GM12864 (cell line): ENCODE measurements around the gene MACROD2.

Experiments
- DNase-seq: peaks from one replicate; pipeline ENCODE4 v3.0.0-alpha.2; 2011; ENCODE audit warnings: low read depth
- H3K4me3 ChIP-seq: 2 replicates; pipeline ENCODE4 v1.5.1; 2011; ENCODE audit warnings: mild to moderate bottlenecking, low read depth, low read length, control low read depth
- CTCF ChIP-seq: IDR thresholded peaks from 2 replicates; pipeline ENCODE4 v1.5.1; 2011; ENCODE audit warnings: low read depth, mild to moderate bottlenecking, moderate library complexity, low read length, control low read depth, inconsistent platforms; ENCODE audit errors: missing control alignments

Gene MACROD2

DNA sequence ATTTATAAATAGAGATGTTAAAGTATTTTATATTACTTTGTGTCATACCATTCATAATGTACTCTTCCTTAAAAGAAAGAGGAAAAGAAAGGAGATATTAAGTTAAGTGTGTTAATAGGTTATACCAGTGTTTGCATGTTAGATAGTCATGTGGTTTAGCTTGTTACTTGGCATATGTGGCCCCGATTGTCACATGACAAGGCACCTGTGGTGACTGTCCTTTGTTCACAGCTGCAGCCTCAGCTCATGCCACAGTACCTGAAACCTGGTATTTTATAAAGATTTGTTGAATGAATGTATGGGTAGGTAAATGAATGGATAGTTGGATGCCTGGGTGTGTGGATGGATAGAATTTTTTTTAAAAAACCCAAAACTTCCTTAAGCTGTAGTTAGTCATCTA lies 648.2 kb downstream of the MACROD2 start:
- no peak for TF ChIP-seq CTCF
- DNase-seq: no peak
- no peak overlapping the region for H3K4me3 ChIP-seq

DNA sequence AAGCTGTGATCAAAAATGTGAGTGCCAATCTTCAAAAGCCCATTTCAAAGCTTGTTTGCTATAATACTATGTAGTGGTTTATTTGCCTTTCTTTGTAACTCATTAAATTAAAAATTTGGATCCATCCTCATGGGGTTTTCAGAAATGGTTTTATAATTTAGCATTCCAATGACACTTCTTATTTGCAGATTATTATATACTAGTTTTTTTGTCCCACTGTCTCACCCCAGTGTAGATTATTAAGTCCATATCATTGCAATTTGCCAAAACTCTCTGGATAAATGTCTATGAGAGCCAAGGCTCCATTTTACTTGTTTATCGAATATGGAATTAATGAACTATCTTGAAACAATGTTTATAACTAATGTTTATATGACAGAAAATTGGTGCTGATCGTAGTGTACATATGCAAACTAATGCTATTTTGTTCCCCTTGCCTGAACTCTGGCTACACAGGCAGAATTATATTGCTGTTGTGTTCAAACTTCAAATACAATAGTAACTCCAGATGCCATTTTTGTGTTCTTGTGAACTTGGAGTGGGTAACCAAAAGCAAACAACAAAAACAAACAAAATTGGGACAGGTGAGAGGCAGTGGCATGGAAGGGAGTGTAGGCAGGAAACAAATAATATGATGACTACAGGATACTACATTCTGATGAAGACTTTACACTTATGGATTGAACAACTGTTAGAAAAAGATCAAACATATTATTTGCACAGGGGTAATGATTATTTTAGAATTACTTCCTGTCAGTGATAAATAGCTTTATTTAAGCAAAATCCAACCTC lies 649.2 kb downstream of the MACROD2 start:
- no peak for DNase-seq
- TF ChIP-seq CTCF: no peak
- no peak overlapping the region for H3K4me3 ChIP-seq

DNA sequence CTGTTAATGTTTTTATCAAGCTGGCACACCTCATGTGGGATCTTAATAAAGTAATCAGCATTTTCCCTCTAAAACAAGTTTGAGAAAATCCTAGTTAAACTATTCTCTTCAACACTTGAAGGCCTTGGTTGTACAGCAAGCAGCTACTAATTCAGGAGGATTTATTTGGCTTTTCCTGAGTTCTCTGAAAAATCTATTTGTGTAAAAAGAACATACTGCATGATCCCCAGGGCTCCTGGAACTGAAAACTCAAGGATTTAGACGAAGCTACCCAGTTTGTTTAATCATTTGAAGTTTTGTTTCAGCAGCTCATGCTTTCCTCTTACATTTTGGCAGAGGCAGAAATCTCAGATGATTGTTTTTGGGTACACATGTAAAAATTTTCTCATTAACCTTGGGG lies 651.7 kb downstream of the MACROD2 start:
- TF ChIP-seq CTCF: no peak
- no peak for DNase-seq

GRCh38 chr20:14649662-14650061 lies 654.3 kb downstream of the MACROD2 start:
- no peak for DNase-seq
- H3K4me3 ChIP-seq: no peak overlapping the region
- TF ChIP-seq CTCF: no peak

More for the DNA sequence above, 651.7 kb downstream of the MACROD2 start:
- H3K4me3 ChIP-seq: no peak overlapping the region

DNA sequence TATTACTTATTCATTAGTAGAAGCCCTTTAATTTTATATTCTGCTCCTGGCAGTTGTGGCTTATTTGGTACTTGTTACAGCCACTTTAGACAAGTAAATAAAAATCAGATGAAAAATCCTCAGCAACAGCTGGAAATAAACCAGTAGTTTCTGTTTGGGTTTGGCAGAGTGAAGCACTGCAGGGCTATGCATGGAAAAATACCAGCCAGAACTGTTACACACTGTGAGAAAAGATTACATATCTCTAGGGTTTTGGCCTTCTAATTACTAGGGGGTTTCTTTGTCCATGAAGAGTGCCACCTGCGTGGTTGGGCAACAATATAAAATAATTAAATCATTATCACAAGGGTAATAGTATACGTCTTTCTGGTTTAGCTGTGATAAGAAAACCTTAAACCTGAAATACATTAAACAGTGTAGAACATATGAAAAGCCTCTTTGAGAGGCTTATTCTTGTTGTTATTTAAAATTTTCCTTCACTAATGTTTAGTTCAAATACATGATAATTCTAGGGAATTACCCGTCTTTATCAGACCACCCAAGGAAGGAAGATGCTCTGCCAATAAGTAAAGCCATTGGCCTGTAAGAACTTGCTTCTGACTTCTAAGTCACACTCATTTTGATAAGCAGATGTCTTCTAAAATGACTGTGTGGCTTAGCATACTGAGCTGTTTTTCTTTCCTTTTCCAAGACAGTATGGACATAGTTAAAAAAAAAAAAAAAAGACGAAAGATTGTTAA lies 662.1 kb downstream of the MACROD2 start:
- no peak for DNase-seq
- no peak for TF ChIP-seq CTCF
- H3K4me3 ChIP-seq: no peak overlapping the region

DNA sequence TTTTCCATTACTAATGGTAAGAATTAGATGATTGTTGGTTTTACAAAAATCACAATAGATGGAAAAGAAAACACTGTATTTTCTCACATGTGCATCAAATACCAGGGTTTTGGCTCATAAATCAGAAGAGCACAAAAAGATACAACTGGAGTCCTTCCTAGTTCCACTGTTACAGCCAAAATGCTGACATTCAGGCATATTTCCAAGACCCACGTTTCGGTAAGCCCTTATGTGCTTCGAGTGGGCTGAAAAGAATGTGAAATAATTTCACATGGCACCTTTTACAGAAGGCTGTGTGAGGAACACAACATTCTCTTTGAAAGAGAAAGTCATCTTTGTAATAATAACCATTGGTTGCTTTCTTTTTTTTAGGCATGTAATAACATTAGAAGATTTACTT lies 668.8 kb downstream of the MACROD2 start:
- no peak for TF ChIP-seq CTCF

More for the DNA sequence above, 668.8 kb downstream of the MACROD2 start:
- no peak overlapping the region for H3K4me3 ChIP-seq
- no peak for DNase-seq
